Cardiac muscle cell (in vitro differentiated cells and primary cell): ENCODE measurements around the gene COL5A1. TPM values are rescaled to one million over a fixed set of nuclear protein-coding genes. Genes with fewer than 3 reads are reported as not detected.

Experiments used
- DNase-seq, 2 donors: peaks; one replicate each; pipeline versions ENCODE4 v3.0.0 to v3.0.0-alpha.2; 2010 to 2017; ENCODE audit warnings: low read depth in 1 of 2, low spot score in 1 of 2
- H3K27ac ChIP-seq: fragments of 200-600 bp; sonication (generic); 2 replicates; pipeline ENCODE4 v1.5.1; 2016
- H3K27me3 ChIP-seq: fragments of 200-600 bp; sonication (generic); 2 replicates; pipeline ENCODE4 v1.6.0; 2016; ENCODE audit warnings: control low read depth
- H3K36me3 ChIP-seq: fragments of 200-600 bp; sonication (generic); 2 replicates; pipeline ENCODE4 v1.5.1; 2016; ENCODE audit warnings: control low read depth
- H3K4me1 ChIP-seq: fragments of 200-600 bp; sonication (generic); 2 replicates; pipeline ENCODE4 v1.8.1; 2017; ENCODE audit warnings: low read depth, mild to moderate bottlenecking, mixed run types
- H3K4me3 ChIP-seq: fragments of 200-600 bp; sonication (generic); 2 replicates; pipeline ENCODE4 v1.5.1; 2016; ENCODE audit warnings: mild to moderate bottlenecking
- H3K9me3 ChIP-seq: fragments of 200-600 bp; sonication (generic); 2 replicates; pipeline ENCODE4 v1.5.1; 2017; ENCODE audit warnings: low read depth, mild to moderate bottlenecking, control low read depth
- CTCF ChIP-seq: IDR thresholded peaks from 2 replicates; pipeline ENCODE4 v1.5.1; 2012; ENCODE audit warnings: low read depth, mild to moderate bottlenecking, low read length
- polyA plus RNA-seq: library from polyadenylated mRNA; unstranded; fragments of >200 nt; fragmentation: Nextera tagmentation; extraction: Ambion mirVana; gene quantifications from 2 replicates; pipeline ENCODE4 v1.2.1, GENCODE V29; 2016
- total RNA-seq: library from RNA; depleted of rRNA; stranded (reverse); fragments of >200 nt; gene quantifications from 2 replicates; pipeline ENCODE4 v1.2.3, GENCODE V29; 2016

COL5A1 gene
- total and polyA plus RNA-seq, 2 experiments from 2014 or later = 34.5 to 129 TPM

- TF ChIP-seq CTCF = no peak
- Histone ChIP-seq H3K4me1 (peaks cover 28% of the 10 kb centered on the region), H3K4me3 (no peak overlapping the region), H3K36me3 (no peaks in the 10 kb centered on the region), H3K27ac (no peak overlapping the region), H3K9me3 (no peaks in the 10 kb centered on the region), H3K27me3 (no peaks in the 10 kb centered on the region)
- no peak for DNase-seq
Observed at GRCh38 chr9:134677743-134678142, 36.1 kb downstream of the COL5A1 start.

- Histone ChIP-seq H3K4me3 (no peak overlapping the region), H3K27me3 (no peaks in the 10 kb centered on the region), H3K4me1 (peaks cover 32% of the 10 kb centered on the region), H3K36me3 (no peaks in the 10 kb centered on the region), H3K27ac (no peak overlapping the region), H3K9me3 (no peaks in the 10 kb centered on the region)
- no peak for TF ChIP-seq CTCF
- no peak for DNase-seq
Observed at GRCh38 chr9:134678206-134678605, 36.6 kb downstream of the COL5A1 start.

GRCh38 chr9:134678666-134679443, 37.3 kb downstream of the COL5A1 start:
- no peak for DNase-seq
- no peak overlapping the region for H3K27ac ChIP-seq
- no peak for TF ChIP-seq CTCF

GRCh38 chr9:134679616-134680392, 38.2 kb downstream of the COL5A1 start:
- H3K4me1 ChIP-seq = peaks cover 32% of the 10 kb centered on the region
- no peaks in the 10 kb centered on the region for H3K27me3 ChIP-seq
- no peaks in the 10 kb centered on the region for H3K36me3 ChIP-seq
- H3K27ac ChIP-seq = no peak overlapping the region
- DNase-seq = no peak
- H3K4me3 ChIP-seq = no peak overlapping the region
- TF ChIP-seq CTCF = no peak
- no peaks in the 10 kb centered on the region for H3K9me3 ChIP-seq

More at GRCh38 chr9:134678666-134679443, 37.3 kb downstream of the COL5A1 start:
- peaks cover 32% of the 10 kb centered on the region for H3K4me1 ChIP-seq
- no peaks in the 10 kb centered on the region for H3K27me3 ChIP-seq
- no peak overlapping the region for H3K4me3 ChIP-seq
- no peaks in the 10 kb centered on the region for H3K36me3 ChIP-seq
- no peaks in the 10 kb centered on the region for H3K9me3 ChIP-seq

GRCh38 chr9:134680393-134681060, 38.9 kb downstream of the COL5A1 start:
- H3K36me3 ChIP-seq = no peaks in the 10 kb centered on the region
- H3K9me3 ChIP-seq = no peaks in the 10 kb centered on the region
- no peak for TF ChIP-seq CTCF
- no peak overlapping the region for H3K4me3 ChIP-seq
- H3K27me3 ChIP-seq = no peaks in the 10 kb centered on the region
- DNase-seq = no peak
- H3K27ac ChIP-seq = no peak overlapping the region
- H3K4me1 ChIP-seq = peaks cover 32% of the 10 kb centered on the region
